Measurements from ENCODE around the gene TBX1. TPM values are rescaled to one million over a fixed set of nuclear protein-coding genes. Genes with fewer than 3 reads are reported as not detected.

Gene TBX1
- total and polyA plus RNA-seq, 2 of the 8 experiments (the other 6 are each of a cell fraction or from before 2014, with no cell fraction given): 0.28 TPM; not detected in 1

DNA sequence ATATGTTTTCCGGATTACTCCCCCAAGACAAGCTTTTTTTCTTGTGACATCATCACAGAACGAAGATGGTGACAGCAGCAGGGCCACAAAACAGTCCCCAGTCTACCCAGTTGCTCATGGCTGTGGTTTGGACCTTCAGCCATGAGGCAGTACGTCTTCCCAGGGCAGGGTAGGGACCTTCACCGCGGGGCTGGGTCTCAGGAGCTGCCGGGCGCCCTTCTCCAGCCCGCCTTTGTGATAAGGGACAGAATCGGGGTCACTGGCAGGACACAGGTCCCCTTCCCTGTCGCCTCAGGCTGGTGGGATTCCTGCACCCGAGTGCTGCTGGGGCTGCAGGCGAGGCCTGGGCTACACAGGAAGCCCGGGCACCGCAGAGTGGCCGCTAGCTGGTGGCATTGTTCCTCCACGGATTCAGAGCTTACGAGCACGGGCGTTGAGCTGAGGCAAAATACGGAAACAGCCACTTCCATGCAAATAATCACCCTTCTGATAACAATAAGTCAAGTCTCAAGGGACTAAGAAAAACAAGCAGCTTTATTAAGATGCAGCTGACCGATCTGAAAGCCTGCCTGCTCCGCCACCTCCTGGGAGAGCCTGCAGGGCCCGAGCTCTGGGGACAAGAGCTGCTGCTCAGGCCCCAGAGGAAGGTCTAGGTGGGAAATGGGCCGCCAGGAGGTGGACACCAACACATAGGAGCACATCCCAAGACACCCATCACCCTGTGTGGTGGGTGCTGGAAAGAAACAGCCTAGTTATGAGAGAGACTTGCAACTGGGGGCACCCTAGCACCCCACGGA, 12.3 kb downstream of the TBX1 start (continued):
- TF ChIP-seq FOSL1 (IDR thresholded peaks at IDR 0.05; ENCODE audit: insufficient read depth, low read depth, low read length) (no peak), TCF12 (IDR thresholded peaks at IDR 0.05; ENCODE audit: low read depth, low read length) (no peak), MAFK (IDR thresholded peaks at IDR 0.05; ENCODE audit: low read depth, low read length) (no peak), CBX8 (IDR thresholded peaks at IDR 0.05; ENCODE audit: borderline replicate concordance, low read depth, low read length) (no peak), SRF (IDR thresholded peaks at IDR 0.05; ENCODE audit: low read depth, low read length) (no peak)
